IPS-NIHi7 (cell line): ENCODE results near the gene MCC.

ENCODE experiments used
- DNase-seq: peaks from one replicate; pipeline ENCODE4 v3.0.0; 2012; ENCODE audit warnings: mixed read lengths; ENCODE audit errors: extremely low spot score

The MCC gene

DNA sequence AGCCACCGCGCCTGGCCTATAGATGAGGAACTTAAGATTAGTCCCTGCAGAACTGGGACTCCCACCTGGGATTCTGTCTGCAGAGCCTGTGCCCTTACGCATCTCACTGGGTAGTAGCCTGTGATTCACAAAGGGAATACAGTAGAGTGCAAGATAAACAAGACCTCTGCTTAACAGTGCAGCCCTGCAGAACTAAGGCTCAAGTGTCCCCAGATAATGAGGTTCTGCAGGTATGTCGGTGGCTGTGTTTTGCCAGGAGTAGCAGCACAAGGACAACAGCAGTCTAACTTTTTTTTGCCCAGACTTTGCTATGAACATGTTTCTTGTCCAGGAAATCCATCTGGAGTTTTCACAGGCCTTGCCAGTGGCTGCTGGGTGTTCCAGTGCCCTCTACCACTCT is 451.9 kb downstream of the MCC start:
- DNase-seq, result no peak

DNA sequence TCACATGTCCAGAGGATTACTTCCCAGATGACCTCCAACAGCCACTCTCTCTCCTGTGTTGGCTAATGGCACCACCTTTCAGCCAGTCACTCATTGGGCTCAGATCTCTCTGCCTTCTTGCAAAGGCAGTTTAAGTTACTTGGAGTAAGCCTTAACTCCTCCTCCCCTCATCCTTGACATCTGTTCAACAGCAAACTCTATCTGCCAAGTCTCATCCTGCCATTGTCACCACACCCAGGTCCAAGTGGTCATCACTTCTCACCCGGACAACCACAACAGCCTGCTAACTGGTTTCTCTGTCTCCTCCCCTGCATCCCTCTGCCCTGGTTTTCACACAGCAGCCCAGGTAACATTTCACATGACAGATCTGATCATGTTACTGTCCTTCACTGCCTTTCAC is 453.2 kb downstream of the MCC start:
- no peak for DNase-seq

DNA sequence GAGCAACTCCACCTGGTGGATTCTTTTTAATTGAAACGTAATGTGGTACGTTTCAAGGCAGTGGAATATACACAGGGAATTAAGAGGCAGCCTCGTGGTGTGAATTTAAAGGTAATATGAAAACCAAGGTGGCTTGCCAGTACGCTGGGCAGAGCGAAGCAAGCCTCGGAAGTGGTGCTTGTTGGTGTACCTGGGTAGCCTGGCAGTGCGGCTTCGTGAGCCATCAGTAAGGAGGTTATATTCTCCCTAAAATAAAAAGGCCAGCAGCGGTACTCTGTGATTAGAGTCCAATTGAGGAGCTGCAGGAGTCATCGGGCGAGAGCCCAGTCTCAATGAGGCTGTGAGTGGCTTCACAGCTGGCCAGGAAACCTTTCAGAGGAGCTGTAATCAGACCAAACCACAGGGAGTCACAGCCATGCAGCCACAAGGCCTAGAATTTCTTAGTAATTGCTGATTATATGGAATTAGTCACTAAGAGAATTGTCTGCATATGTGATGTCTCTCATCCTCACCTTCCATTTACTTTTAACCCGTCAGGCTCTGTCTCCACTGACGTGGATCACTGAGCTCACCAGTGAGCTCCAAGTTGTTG is 454.0 kb downstream of the MCC start:
- no peak for DNase-seq

DNA sequence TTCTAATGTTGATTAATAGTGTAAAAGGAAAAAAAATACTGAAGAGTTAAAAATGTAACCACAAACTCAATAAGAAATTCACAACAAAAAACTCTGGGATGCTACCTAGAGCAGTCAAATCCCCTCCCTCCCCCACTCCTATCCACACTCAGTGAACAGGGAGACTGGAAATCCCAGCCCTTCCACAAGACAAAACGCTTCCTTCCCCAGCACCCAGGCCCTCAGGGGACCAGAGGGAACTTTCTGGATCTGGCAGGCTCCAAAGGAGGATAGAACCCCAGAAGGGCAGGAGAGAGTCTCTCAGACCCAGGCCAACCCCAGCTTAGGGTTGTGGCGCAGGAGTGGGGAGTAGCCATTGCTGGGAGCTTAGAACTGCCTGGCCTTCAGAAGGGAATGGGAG is 456.7 kb downstream of the MCC start:
- DNase-seq, result peak; percentile 45

DNA sequence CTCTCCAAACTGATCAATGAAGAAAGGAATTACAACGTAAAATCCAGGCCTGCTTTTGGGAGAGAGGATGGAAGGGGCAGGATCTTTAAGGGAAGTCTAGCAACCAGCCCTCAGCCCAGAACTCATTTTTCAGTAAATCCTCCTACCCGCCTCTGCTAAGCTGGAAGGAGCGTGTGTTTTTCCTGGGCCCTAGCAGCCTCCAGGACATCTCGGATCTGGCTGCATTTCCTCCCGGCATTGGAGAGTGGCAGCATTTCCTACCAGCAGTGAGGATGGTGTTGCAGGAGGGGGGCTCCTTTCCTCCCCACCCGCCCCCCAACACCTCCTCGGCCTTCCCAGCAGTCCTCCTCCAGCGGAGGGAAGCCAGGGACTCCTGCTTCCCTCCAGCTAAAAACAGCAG is 457.1 kb downstream of the MCC start:
- DNase-seq, result peak; percentile 57

DNA sequence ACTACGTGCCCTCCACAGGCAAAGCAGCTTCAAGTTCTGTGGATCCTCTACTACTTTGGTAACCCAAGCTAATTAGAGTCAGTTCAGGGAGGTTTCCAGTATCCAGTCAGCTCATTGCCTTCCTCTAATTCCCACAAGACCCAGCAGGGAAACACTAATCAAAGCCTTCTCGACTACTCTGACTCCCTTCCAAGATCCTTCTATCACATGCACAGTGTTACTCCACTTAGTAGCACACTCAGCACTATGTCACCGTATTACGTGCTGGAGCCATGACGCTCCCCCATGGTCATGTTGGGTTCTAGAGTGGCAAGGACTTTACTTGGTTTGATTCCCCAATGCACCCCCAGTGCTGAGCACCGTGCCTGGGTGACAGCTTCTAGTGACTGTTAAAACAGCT is 458.6 kb downstream of the MCC start:
- no peak for DNase-seq

DNA sequence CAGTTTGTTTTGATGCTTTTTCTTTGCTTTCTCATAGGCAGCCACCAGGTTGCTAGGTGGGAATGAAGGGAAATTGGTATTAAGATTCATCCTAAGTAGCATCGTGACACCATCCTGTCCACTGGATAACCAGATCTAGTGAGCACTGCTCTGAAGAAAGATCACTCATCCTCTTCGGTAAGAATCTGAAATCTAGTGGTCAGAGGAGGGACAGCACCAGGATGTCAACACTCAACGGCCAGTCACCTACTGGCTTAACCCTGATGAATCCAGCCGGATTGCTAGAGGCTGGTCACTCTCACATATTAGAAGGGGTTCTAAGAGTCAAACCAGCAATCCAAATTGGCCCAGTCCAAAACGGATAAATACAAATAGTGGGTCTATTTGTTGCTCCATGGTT is 460.8 kb downstream of the MCC start:
- no peak for DNase-seq

DNA sequence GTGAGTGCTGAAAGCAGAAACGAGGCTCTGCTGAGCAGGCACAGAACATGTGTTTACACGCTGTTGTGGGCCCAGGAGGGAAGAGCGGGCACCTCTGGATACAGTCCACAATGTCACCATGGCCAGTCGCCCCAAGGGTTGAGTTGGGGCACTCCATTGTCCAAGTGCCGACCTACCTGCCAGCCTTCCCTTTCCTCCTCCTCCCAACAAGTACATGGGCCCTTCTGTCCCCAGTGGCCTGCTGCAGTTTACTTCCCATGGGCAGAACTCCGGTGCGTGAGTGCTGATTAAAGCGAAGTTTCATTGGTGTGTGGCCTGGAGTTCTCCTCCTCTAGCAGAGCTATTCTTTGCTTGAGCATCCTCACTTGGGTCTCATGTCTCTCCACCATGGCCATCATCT is 461.2 kb downstream of the MCC start:
- DNase-seq, result no peak

DNA sequence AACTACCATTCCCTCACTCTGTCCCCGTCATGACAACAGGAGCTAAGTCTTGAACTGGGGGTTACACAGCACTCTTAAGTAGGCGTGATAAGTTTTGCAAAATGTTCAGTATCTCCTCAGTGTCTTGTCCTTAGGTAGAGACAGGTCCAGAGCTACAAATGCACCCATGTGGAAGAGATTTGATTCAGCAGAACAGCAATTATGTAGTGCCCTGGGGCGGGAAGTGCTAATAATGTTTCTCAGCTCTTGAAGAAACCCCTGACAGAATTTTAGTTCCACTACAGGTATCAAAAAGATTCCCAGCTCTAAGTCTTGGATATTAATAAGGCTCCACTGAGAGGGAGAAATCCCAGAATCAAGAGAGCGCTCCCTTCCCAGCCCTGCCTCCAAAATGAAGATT is 462.0 kb downstream of the MCC start:
- DNase-seq, result no peak

DNA sequence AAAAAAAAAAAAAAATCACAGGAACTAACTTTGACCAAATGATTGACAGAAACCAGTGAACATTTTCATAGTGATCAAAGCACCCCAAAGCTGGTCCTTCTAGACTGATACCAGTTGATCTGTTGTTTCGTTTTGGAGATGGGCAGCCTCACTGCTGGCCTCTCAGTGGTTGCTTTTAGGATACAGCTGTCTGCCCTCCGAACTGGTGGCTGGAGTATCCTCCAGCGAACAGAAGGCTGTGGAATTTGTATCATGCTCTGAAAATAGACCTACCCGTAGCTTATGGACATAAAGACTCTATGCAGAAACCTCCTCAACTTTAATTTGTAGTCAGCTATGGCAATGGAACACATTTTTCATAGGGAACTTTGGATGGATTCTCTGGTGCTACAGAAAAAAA is 462.7 kb downstream of the MCC start:
- DNase-seq, result no peak

DNA sequence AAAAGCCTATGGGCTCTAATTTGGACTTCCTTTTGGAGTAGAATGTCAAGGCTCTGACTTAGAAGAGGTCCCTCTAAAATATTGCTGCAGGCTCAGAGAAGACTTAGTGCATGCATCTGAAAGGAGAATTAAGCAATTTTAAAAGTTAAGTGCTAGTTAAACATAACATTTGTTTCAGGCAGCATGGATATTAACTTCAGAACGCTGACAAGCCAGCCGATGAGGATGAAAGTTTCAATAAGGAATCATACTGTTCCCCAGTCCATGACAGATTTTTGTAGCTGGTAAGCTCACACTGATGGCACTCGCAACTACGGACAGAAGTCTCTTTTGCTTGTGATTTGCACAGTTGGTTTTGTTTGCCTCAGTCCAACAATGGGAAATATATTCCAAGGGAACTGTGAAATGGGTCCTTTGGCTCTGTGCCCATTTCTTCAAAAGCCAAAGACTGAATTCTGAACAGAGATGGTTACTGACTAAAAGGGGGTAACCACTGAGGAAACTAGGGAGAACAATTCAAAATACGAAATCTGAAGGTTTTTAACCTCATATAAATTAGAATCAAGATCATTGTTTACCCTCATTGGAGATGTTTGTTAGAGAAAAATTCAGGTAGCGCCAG is 464.1 kb downstream of the MCC start:
- DNase-seq, result no peak

DNA sequence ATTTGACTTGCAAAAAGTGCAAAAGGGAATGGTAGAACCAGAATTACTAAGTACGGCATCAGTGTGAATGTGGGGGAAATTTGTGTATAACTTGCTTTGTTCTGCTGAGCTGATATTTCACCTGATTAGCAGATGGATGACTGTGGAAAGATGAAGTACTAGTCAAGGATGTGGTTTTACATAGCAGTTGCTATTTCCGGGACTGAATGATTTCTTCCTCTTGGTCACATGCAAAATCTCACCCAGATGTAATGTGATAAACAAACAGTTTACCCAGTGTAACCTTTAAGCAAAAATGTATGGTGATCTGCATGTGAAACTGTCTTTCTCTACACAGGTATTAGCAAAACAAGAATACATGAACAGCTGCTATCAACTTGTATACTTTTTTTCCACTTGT is 465.6 kb downstream of the MCC start:
- no peak for DNase-seq

DNA sequence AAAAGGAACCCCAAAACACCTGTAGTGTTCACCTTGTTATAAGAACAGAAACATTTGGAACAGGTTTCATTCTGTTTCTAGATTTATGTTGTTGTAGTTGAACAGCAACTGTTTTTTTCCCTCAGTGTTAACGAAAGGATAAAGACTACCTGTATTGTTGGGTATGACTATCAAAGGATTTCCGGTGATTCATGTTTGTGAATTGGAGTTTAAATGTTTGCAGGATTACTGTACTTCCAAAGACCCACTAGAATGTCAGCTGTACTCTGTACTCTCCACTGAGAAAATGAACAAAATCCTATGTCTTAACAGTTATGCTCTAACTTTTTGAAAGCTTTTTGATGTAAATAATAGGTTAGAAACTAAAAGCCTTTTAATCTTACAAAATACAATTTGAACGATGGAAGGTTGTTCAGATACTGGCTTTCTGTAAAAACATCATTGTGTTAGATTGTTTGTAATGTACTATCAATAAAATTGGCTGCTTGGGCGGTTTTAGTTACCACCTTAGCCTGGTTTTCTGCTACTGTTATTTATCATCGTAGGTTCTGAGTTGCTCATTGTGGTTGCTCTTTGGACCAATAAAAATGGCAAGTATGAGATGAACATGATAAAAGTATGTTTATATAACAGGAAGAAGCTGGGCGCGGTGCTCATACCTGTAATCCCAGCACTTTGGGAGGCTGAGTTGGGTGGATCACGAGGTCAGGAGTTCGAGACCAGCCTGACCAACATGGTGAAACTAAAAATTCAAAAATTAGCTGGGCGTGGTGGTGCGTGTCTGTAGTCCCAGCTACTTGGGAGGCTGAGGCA is 467.6 kb downstream of the MCC start:
- no peak for DNase-seq

DNA sequence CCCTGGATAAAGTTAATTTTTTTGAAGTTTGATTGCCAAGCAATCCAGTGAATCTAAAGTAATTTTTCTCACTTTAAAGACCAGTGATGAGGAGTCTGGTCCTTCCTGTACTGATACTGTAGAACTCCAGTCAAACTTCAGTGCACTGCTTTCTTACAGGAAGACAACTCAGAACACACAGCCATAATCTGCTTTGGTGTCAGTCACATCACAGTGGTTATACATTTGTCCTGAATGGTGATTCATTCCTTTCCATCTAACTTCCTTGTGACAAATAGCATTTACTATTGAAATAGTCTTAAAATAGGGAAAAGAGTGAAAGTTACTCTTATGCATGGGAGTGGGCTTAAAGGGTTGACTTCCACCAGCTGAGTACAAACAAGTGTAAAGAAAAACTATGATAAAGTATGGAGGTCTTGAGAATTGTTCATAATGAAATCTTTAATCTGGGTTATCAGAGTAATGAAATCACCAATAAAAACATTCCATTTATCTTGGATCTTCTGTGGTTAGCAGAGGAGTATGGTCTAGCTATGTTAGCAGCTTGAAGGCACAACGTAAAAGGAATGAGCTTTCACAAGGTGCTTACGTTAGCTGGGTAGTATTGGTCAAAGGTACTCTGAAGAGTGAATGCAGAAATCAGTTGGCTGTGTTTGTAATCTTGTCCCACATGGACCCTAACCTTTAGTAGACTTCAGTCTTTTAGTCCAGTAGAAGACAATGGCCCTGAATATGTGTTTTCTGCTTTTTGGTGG is 470.2 kb downstream of the MCC start:
- DNase-seq, result no peak

DNA sequence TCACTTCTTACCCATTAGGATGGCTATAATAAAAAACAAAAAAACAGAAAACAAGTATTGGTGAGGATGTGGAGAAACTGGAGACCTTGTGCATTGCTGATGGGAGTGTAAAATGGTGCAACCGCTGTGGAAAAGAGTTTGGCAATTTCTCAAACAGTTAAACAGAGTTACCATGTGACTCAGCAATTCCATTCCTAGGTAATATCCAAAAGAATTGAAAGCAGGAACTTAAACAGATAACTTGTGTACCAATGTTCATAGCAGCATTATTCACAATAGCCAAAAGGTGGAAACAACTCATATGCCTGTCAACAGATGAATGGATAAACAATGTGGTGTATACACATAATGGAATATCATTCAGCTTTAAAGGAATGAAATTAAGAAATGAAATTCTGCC is 482.8 kb downstream of the MCC start:
- no peak for DNase-seq

DNA sequence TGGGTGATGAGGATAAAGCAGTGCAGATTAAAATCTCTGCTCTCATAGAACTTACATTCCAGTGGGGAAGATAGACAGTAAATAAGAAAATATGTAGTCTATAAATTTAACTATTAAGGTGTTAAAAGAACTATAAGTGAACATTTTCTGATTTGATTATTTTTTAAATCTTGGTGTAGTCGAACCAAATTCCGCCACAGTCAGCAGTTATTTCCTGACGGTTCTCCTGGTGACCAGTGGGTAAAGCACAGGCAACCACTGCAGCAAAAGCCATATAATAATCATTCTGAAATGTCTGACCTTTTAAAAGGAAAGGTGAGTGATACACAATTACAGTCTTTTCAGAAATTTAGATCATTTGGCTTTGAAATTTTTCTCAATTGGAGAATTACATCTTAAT is 484.5 kb downstream of the MCC start:
- no peak for DNase-seq

DNA sequence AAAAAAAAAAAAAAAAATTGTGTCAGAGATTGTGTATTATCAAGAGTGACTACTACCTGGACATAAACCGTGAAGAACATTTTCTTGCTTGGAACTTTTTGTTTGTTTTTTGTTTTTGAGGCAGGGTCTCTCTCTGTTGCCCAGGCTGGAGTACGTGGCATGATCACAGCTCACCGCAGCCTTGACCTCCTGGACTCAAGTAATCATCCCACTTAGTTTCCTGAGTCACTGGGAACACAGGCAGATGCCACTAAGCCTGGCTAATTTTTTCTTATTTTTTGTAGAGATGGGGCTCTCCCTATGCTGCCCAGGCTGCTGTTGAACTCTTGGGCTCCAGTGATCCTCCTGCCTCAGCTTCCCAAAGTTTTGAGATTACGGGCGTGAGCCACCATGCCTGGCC is 485.8 kb downstream of the MCC start:
- no peak for DNase-seq

DNA sequence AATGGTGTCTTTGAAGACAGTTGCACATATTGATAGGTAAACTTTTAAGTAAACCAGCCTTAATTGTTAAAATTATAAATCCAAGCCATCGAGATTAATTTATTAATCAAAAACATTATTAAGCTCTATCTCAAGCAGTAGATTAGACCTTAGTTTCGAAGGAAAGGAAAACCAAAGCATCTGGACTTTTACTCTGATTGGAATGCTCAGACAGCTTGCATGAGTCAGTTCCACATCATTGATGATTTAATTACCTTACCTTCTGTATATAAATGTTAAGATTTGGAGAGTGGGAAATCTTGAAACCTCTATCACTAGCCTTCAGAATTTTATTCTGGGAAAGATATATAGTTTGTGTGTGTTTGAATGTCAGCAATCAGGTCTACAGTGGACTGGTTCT is 487.8 kb downstream of the MCC start:
- DNase-seq, result no peak

DNA sequence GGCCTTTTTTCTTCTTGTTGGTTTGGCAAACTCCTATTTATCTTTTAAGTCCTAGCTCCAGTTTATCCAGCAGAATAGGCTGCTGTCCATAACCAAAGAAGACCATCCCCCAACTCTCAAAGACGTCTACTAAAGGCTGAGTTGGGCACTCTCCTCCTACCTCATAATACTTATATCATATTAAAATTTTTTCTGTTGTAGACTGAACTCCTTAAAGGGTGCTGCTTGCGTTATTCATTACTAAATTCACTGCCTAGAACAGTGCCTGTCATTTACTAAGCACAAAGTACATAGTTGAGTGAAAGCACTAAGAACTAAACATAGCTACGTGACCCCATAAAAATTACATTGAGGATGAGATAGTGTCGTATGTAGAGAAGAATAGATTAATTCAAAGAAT is 490.0 kb downstream of the MCC start:
- no peak for DNase-seq

DNA sequence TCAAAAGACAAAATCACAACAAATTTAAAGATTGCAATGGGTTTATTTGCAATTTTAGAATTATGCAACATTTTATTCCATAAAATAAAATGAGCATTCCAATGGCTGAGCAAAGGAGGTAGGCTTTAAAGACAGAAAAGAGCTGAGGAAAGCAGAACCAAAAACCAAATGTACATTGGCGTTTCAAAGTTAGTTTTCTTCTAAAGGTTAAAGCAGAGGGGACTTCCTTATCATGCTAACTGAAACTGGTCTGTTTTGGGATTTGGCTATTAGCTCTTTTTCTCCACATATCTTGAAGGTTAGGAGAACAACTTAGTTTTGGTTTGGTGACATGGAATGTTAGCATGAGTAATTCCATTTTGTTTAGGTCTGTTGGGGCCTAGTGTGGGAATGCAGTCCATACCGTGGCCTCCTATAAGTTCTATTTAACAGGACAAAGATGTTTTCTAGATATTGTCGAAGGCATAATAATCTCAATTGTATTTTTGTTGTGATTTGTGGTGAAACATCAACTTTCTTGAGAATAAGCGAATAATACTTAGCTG is 491.4 kb downstream of the MCC start:
- no peak for DNase-seq

DNA sequence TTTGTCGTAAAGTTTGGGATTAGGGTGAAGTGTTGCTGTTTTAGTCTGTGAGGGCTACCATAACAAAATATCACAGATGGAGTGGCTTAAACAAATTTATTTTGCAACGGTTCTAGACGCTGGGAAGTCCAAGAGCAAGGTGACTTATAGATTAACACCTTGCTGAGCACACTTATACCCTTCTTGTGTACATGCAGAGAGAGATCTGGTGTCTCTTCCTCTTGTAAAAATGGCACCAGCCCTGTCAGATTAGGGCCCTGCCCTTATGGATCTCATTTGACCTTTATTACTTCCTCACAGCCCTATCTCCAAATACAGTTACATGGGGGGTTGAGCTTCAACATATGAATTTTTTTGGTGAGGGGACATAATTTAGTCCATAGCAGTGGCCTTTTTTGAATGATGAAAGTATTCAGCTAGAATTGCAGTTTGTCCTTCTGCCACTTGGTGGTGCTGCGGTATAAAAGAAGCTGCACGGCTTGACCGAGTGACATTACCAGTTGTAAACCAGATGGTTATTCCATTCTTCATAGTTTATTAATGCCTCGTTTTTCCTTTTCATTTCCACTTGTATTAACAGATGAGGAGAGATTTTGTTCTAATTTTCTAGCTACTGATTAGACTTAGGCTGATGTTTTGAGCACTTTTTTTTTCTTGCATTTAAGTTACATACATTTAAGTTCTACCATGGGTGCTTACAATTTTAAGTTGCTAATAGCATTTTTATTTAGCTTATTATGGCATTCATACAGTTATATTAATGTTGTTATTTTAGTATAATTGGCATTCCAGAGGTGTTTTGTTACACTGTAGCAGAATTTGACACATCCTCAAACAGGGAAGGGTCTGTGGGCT is 492.3 kb downstream of the MCC start:
- peak; percentile 64 for DNase-seq
